SU-DHL-6 (cell line): ENCODE data around the gene MEI1.

Experiments
- H2AFZ ChIP-seq: fragments of 200-600 bp; sonication (generic); 2 replicates; pipeline ENCODE4 v1.6.1; 2014; ENCODE audit warnings: low read depth, mild to moderate bottlenecking, moderate library complexity, mixed read lengths, antibody characterized with exemption, low read length; ENCODE audit not compliant: severe bottlenecking
- H3F3A ChIP-seq: fragments of 200-600 bp; shearing (Covaris generic); 2 replicates; pipeline ENCODE4 v1.6.0; 2016; ENCODE audit warnings: antibody characterized with exemption, mild to moderate bottlenecking; ENCODE audit not compliant: insufficient read depth
- H3K27ac ChIP-seq: fragments of 200-600 bp; sonication (generic); 2 replicates; pipeline ENCODE4 v1.5.1; 2016; ENCODE audit warnings: low read depth, mild to moderate bottlenecking, low read length, moderate library complexity, mixed read lengths
- H3K27me3 ChIP-seq: fragments of 200-600 bp; sonication (generic), shearing (Covaris generic); 2 replicates; pipeline ENCODE4 v1.6.0; 2014; ENCODE audit warnings: mild to moderate bottlenecking, low read length
- H3K36me3 ChIP-seq: fragments of 200-600 bp; sonication (generic); 2 replicates; pipeline ENCODE4 v1.6.1; 2014; ENCODE audit warnings: mild to moderate bottlenecking, low read length, mixed read lengths
- H3K4me2 ChIP-seq: fragments of 300-600, 200-600 bp; shearing (Covaris generic), sonication (generic); 2 replicates; pipeline ENCODE4 v1.6.0; 2014; ENCODE audit warnings: low read length, low read depth, mild to moderate bottlenecking; ENCODE audit not compliant: poor library complexity, severe bottlenecking
- H3K4me3 ChIP-seq: fragments of 200-600 bp; sonication (generic); 2 replicates; pipeline ENCODE4 v1.5.1; 2014; ENCODE audit warnings: antibody characterized with exemption, low read length, mild to moderate bottlenecking, mixed read lengths; ENCODE audit not compliant: insufficient read depth, poor library complexity, severe bottlenecking
- H3K79me2 ChIP-seq: fragments of 200-600 bp; sonication (generic); 2 replicates; pipeline ENCODE4 v1.6.1; 2014; ENCODE audit warnings: mild to moderate bottlenecking, low read length, moderate library complexity; ENCODE audit not compliant: insufficient read depth
- H3K9ac ChIP-seq: fragments of 200-600 bp; sonication (generic); 2 replicates; pipeline ENCODE4 v1.7.0; 2014; ENCODE audit warnings: mild to moderate bottlenecking, low read length
- H3K9me2 ChIP-seq: fragments of 200-600 bp; sonication (generic); replicated peaks from 2 replicates; pipeline ENCODE4 v1.6.1; 2014; ENCODE audit warnings: low read length; ENCODE audit not compliant: insufficient read depth
- H3K9me3 ChIP-seq: fragments of 200-600 bp; sonication (generic); 2 replicates; pipeline ENCODE4 v1.6.1; 2014; ENCODE audit warnings: low read length, mixed read lengths; ENCODE audit not compliant: insufficient read depth
- H4K20me1 ChIP-seq: fragments of 200-600 bp; sonication (generic); 2 replicates; pipeline ENCODE4 v1.6.1; 2014; ENCODE audit warnings: low read depth, mild to moderate bottlenecking, antibody characterized with exemption, low read length, moderate library complexity, mixed read lengths
- EZH2phosphoT487 ChIP-seq: fragments of 200-600 bp; sonication (generic), shearing (Covaris generic); conservative IDR thresholded peaks from 2 replicates; pipeline ENCODE4 v1.6.1; 2018; ENCODE audit warnings: mild to moderate bottlenecking, antibody characterized with exemption, low read length, moderate library complexity, mixed read lengths
- TF ChIP-seq, protein P1 (sequence below): fragments of 200-600 bp; sonication (generic); IDR thresholded peaks from one replicate; pipeline ENCODE4 v1.5.1; 2017; ENCODE audit warnings: antibody characterized with exemption, mild to moderate bottlenecking, low read length, moderate library complexity; ENCODE audit not compliant: insufficient read depth, poor library complexity, severe bottlenecking

Gene MEI1

DNA sequence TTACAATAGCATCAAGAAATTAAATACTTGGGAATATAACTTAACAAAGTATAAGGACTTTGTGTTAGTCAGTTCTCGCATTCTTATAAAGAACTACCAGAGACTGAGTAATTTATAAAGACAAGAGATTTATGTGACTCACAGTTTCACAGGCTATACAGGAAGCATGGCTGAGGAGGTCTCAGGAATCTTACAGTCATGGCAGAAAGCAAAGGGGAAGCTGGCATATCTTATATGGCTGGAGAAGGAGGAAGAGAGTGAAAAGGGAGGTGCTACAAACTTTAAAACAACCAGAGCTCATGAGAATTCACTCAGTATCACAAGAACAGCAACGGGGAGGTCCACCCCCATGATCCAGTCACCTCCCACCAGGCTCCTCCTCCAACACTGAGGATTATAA lies 69.1 kb downstream of the MEI1 start:
- Histone ChIP-seq H3K4me3 (no peak overlapping the region), H3F3A (no peaks in the 10 kb centered on the region), H3K27me3 (no peaks in the 10 kb centered on the region), H3K36me3 (no peaks in the 10 kb centered on the region), H3K9me3 (no peaks in the 10 kb centered on the region), H2AFZ (no peak overlapping the region), H4K20me1 (no peaks in the 10 kb centered on the region), H3K9ac (no peak overlapping the region), H3K9me2 (no peaks in the 10 kb centered on the region), H3K4me2 (no peak overlapping the region), H3K79me2 (no peaks in the 10 kb centered on the region), H3K27ac (no peak overlapping the region)
- TF ChIP-seq EZH2phosphoT487, result no peak
- TF ChIP-seq, protein P1, sequence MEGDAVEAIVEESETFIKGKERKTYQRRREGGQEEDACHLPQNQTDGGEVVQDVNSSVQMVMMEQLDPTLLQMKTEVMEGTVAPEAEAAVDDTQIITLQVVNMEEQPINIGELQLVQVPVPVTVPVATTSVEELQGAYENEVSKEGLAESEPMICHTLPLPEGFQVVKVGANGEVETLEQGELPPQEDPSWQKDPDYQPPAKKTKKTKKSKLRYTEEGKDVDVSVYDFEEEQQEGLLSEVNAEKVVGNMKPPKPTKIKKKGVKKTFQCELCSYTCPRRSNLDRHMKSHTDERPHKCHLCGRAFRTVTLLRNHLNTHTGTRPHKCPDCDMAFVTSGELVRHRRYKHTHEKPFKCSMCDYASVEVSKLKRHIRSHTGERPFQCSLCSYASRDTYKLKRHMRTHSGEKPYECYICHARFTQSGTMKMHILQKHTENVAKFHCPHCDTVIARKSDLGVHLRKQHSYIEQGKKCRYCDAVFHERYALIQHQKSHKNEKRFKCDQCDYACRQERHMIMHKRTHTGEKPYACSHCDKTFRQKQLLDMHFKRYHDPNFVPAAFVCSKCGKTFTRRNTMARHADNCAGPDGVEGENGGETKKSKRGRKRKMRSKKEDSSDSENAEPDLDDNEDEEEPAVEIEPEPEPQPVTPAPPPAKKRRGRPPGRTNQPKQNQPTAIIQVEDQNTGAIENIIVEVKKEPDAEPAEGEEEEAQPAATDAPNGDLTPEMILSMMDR, result no peak

DNA sequence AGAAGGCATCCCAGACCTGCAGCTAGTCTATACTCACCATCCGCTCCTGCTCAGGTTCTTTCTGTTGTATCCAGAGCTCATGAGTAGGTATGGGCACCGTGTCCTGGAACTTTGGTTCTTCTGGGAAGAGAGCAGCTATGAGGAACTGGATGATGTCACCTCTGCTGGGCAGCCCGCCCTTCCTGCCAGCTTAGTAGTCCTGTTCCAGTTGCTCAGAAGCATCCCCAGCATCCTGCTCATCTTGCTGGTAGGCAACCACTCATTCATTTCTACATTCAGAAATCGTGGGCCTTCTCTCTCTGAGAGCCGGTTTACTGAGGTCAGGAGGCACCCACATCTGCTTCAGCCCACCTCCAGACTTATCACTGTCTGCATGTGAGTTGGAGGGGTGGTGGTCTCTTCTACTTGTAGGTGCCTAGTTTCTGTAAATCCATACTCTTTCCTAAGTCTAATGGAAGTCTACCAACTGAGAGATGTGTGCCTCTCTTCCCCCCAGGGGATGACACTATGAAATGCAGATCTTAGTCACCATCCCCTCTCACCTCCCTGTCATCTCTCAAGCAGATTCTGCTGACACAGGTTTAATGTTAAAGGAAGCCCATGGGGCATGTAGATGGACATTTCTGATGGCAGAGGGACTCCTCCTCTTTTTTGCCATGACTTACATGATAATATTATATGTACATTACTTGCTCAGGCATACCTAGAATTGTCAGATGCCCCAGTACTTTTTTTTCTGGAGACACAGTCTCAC lies 71.6 kb downstream of the MEI1 start:
- Histone ChIP-seq H3K27me3 (no peaks in the 10 kb centered on the region), H3K4me2 (no peak overlapping the region), H3F3A (no peaks in the 10 kb centered on the region), H3K9me3 (no peaks in the 10 kb centered on the region), H4K20me1 (no peaks in the 10 kb centered on the region), H3K9ac (no peak overlapping the region), H3K9me2 (no peaks in the 10 kb centered on the region), H3K4me3 (no peak overlapping the region), H3K36me3 (no peaks in the 10 kb centered on the region), H3K27ac (no peak overlapping the region), H3K79me2 (no peaks in the 10 kb centered on the region), H2AFZ (no peak overlapping the region)
- TF ChIP-seq EZH2phosphoT487, result no peak
- TF ChIP-seq, protein P1, result no peak

DNA sequence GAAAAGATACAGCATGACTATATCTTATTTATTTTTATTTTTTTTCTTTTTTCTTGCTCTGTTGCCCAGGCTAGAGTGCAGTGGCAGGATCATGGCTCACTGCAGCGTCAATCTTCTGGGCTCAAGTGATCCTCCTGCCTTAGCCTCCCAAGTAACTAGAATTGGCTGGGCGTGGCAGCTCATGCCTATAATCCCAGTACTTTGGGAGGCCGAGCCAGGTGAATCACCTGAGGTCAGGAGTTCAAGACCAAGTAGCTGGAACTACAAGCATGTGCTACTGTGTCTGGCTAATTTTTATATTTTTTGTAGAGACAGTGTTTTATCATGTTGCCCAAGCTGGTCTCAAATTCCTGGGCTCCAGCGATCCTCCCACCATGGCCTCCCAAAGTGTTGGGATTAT lies 72.9 kb downstream of the MEI1 start:
- H3F3A ChIP-seq, result no peaks in the 10 kb centered on the region
- H3K9me3 ChIP-seq, result no peaks in the 10 kb centered on the region
- no peaks in the 10 kb centered on the region for H3K36me3 ChIP-seq
- H3K9ac ChIP-seq, result no peak overlapping the region
- no peaks in the 10 kb centered on the region for H3K79me2 ChIP-seq
- no peak overlapping the region for H3K27ac ChIP-seq
- no peak overlapping the region for H3K4me3 ChIP-seq
- no peaks in the 10 kb centered on the region for H4K20me1 ChIP-seq
- TF ChIP-seq, protein P1, result no peak
- TF ChIP-seq EZH2phosphoT487, result no peak
- H2AFZ ChIP-seq, result no peak overlapping the region
- H3K27me3 ChIP-seq, result no peaks in the 10 kb centered on the region
- H3K4me2 ChIP-seq, result no peak overlapping the region
- H3K9me2 ChIP-seq, result no peaks in the 10 kb centered on the region
